Right hindlimb (tissue), 1 donor: Measurements from ENCODE around the gene UTS2R.
"Not testable (repeated sequence)": the region's sequence is repeated elsewhere in the genome, so short reads cannot be mapped to it uniquely, and the experiment has no call there.

Source experiments
- DNase-seq: peaks from one replicate; pipeline ENCODE4 v3.0.0-alpha.2; 2018

UTS2R gene

DNA sequence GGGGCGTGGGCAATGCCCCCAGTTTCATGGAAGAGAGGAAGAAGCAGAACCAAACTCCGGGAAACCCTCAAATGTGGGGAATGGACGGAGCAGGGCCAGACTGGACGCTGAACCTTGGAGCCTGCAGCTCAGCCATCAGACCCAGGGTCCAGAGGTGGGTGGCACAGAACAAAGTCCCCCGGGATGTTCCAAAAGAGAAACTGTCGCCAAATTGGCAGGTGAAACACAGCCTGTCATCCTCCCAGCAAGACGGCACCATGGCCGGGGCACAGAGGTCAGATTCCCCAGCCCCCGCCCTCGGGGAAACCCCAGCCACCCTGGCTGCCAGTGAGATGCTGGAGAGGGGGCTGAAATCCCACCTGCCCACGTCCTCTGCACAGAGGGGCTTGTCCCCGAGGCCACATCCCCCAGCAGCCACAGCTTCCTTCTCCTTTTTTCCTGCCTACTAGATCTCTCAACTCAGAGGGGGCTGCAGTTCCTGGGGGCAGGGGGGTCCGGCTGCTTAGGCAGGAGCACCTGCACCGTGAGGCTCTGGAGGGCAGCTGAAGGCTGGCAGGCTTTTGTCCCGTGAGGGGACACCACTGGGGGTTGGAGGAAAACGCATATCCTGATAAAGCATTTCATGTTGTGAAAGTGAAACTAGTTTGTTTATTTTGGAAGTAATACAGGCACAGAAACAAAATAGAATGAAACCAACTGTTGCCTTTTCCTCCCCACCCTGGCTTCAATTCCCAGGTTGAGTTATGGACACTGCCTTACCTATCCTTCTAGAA lies 36.8 kb upstream of the UTS2R start:
- no peak for DNase-seq

DNA sequence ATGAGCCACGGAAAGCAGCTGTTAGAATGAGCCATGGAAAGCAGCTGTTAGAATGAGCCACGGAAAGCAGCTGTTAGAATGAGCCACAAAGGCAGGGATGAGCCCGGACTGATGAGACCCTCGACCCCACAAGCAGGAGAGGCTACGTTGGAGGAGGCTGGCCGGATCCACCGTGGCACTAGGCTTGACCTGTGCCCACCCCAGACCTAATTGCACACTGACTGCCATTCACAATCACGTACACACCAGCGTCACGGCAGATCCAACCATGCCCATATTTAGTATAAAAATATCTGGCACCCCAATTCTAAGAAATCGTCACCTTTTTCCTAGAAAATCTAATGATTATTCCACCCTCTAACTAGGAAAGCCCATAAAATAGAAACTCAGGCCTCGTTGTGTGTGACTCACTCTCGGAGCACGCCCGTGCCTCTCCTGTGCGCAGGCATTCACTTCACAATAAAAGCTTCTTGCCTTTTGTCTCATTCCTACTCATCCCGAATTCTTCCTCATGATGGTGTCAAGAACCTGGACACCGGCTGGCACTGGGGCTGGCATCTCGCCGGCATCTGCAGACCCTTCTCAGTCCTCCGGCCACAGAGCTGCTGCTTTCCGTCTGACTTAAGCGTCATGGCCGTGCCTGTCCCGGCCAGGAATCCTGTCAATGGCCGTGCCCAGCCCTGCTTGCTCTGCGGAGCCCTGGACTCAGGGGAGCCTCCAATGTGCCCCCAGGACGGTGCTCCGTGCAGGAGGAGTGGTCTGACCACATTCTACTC lies 32.5 kb upstream of the UTS2R start:
- DNase-seq: peak; percentile 68

DNA sequence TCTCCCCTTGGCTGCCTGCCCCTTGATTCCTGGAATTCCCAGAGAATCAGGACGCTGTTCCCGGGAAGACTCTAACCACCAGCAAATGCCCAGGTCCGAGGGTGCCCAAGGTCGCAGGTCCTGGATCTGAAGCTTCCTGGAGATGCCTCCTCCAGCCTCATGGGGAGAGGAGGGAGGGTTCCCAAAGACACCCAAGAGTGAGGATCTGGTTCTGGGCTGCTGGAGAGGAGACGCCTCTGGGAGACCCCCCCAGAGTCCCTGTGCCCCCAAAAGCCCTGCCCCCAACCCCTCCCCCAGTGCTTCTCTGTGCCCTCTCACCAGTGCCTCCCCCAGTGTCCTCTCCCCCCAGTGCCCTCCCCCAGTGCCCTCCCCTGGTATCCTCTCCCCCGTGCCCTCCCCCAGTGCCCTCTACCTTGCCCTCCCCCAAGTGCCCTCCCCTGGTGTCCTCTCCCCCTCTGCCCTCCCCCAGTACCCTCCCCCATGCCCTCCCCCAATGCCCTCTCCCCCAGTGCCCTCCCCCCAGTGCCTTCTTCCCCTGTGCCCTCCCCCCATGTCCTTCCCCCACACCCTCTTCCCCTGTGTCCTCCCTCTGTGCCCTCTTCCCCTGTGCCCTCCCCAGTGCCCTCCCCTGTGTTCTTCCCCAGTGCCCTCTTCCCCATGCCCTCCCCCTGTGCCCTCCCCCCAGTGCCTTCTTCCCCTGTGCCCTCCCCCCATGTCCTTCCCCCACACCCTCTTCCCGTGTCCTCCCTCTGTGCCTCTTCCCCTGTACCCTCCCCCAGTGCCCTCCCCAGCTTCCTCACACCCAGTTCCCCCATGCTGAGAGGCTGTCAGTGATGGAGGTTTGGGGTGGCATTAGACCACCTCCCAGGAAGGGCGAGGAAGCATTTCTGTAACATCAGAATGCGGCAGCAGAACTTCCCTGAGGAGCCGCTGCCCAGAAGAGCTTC lies 31.7 kb upstream of the UTS2R start:
- DNase-seq: no peak

- DNase-seq: no peak
Observed at GRCh38 chr17:82342361-82343079, 29.0 kb upstream of the UTS2R start.

- no peak for DNase-seq
Observed at GRCh38 chr17:82343560-82343959, 28.0 kb upstream of the UTS2R start.

GRCh38 chr17:82344175-82344907 lies 27.2 kb upstream of the UTS2R start:
- DNase-seq: no peak

DNA sequence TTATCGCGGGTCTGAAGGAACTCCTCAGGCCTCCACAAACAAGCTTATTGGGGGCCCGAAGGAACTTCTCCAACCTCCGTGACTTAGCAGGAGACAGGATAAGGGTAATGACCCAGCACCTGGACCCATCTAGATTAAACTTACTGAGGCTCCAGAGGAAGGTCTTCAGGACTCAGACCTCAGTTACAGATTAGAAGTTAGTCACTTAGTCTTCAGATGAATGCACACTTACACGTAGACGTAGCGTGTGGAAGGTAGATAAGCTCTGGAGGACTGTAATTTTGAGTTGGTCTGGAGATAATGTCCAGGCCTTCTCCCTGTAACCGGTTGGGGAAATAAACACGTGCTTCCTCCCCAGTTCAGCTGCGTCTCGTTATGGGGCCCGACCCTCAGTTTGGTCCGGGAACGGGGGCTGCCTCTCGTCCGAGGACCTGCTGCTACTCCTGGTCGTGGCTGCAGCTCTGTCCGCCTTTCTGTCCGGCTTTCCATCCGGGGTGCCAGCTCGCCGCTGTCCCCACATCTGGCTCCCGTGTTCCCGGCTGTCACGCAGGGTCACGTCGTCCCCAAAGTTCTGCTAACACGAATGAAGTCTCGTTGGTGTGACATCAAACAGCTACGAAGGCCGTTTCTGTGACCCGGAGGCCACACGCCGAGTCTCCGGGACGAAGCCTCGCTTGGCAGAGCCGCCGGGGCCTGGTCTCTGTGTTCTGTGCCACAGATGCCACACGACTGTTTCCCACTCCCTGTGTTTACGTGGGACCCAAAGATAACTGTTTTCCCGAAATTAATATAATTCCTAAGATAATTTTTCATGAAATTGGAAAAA lies 26.2 kb upstream of the UTS2R start:
- DNase-seq: no peak

- DNase-seq: no peak
Observed at GRCh38 chr17:82346342-82347300, 24.9 kb upstream of the UTS2R start.

DNA sequence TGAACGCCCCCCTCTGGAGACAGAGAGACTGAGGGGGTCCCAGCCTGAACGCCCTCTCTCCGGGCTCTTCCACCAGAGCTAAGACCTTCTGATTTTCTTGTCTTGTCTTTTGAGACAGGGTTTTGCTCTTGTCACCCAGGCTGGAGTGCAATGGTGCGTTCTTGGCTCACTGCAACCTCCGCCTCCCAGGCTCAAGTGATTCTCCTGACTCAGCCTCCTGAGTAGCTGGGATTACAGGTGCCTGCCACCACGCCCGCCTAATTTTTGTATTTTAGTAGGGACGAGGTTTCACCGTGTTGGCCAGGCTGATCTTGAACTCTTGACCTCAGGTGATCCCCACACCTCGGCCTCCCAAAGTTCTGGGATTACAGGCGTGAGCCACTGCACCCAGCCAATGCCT lies 23.6 kb upstream of the UTS2R start:
- not testable (repeated sequence) for DNase-seq

GRCh38 chr17:82348434-82348833 lies 23.1 kb upstream of the UTS2R start:
- no peak for DNase-seq

GRCh38 chr17:82348866-82349265 lies 22.7 kb upstream of the UTS2R start:
- DNase-seq: no peak

DNA sequence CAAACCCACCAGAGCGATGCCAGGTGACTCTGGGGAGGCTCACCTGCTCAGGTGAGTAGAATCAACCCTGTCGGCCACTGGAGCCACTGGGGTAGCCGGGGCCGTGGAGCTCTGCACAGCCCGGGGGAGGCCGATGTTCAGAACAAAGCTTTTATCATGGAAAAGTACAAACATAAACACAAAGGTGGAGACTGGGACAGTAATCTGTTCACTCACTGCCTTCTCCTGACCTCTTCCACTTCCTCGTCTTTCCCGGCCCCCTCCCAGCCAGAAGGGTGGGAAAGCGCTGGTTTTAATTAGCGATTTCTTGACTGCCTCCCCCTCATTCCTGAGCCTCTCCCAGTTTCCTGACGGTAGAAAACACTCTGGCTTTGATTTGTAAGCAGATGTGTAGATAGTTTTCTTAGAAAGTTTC lies 22.3 kb upstream of the UTS2R start:
- no peak for DNase-seq

- DNase-seq: no peak
Observed at GRCh38 chr17:82350182-82351030, 21.2 kb upstream of the UTS2R start.

GRCh38 chr17:82351254-82351712 lies 20.3 kb upstream of the UTS2R start:
- no peak for DNase-seq

DNA sequence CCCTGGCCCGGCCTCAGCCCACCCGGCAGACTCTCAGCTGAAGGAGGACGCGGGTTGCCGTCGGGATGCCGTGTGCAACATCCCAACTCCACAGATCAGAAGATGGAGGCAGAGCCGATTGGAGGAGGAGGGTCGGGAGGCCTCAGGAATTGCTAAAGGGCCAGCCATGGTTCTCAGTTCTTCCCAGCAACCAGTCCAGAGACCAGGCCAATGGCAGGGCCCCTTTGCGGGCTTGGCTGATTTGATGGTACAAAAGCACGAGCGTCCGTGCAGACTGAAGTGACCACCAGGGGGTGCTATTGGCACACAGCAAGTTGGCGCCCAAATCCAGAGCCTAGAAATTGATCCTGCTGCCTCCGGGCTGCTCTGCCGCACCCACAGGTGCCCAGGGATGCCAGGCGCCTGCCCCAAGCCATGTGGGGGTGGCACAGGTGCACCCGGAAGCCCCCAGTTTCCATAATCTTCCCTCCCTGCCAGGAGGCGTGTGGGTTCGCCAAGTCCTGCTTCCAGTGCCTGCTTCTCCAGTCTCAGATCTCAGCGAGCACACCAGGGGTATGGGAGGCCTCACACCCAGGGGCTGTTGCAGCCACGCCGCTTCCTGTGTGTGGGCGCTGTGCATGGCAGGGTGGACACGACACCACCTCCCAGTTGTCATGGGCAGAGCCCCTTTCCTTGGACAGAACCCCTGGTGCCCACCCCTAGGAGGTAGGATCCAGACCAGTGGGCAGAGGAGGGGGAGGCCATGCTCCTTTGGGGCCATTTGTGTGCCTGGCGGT lies 19.7 kb upstream of the UTS2R start:
- DNase-seq: peak; percentile 88

DNA sequence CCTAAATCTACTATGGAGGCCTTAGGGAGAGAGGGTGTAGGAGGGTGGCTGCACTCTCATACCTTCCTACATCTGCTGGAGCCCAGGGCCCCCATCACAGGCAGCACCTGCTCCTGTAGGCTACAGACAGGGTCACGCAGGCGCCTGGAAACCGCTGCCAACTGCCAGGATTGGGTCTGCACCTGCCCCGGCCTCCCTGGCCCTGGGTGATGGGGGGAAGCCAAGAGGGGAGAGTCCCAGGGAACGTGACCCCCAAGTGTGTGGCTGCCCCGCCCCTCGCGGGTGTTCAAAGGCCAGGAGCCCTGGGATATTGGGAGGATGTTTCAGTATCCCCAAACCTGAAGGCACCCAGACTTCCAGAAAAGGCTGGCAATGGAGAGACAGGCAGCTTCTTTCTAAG lies 18.1 kb upstream of the UTS2R start:
- DNase-seq: no peak

GRCh38 chr17:82354804-82355308 lies 16.7 kb upstream of the UTS2R start:
- no peak for DNase-seq
